ENCODE data around the gene TRIM2.

TRIM2 gene

DNA sequence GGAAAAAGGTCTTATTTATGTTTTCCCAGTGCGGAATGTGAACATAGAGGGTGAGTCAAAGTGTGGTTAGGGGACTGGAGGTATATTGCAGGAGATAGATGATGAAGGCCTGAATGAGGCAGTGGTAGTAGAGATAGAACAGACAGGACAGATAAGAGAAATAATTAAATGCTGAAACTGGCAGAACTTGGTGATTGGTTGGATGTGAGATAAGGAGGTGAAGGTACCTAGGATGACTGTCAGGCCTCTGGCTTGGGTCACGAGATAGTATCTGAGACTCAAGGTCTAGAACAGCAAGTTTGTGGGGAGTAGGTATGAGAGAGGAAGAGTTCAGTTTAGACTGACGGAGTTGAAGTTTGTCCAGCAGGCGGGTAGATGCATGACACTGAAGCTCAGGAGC is 143.8 kb downstream of the TRIM2 start:
- Histone ChIP-seq H4K20me1 (ENCODE audit: control insufficient read depth, insufficient read depth, low read depth, low read length) (no peaks in the 10 kb centered on the region), H3K27ac (ENCODE audit: low read depth, low read length) (peak overlapping the region; percentile 100), H3F3A (ENCODE audit: control insufficient read depth, insufficient read depth) (peaks cover 42% of the 10 kb centered on the region), H3K9me3 (ENCODE audit: control insufficient read depth, insufficient read depth, low read length) (no peaks in the 10 kb centered on the region), H3K4me2 (ENCODE audit: low read length) (peak overlapping the region; percentile 93), H3K27me3 (ENCODE audit: control insufficient read depth, low read length) (no peaks in the 10 kb centered on the region), H3K4me1 (ENCODE audit: control insufficient read depth, low read length) (peaks cover 84% of the 10 kb centered on the region), H3K36me3 (ENCODE audit: control insufficient read depth, low read length) (peaks cover 76% of the 10 kb centered on the region), H3K4me3 (ENCODE audit: low read length) (peak overlapping the region; percentile 74), H3K79me2 (ENCODE audit: control insufficient read depth, low read length) (peaks cover 83% of the 10 kb centered on the region), H3K9me2 (replicated peaks; ENCODE audit: control insufficient read depth, low read length) (no peaks in the 10 kb centered on the region)
- TF ChIP-seq, protein P1, sequence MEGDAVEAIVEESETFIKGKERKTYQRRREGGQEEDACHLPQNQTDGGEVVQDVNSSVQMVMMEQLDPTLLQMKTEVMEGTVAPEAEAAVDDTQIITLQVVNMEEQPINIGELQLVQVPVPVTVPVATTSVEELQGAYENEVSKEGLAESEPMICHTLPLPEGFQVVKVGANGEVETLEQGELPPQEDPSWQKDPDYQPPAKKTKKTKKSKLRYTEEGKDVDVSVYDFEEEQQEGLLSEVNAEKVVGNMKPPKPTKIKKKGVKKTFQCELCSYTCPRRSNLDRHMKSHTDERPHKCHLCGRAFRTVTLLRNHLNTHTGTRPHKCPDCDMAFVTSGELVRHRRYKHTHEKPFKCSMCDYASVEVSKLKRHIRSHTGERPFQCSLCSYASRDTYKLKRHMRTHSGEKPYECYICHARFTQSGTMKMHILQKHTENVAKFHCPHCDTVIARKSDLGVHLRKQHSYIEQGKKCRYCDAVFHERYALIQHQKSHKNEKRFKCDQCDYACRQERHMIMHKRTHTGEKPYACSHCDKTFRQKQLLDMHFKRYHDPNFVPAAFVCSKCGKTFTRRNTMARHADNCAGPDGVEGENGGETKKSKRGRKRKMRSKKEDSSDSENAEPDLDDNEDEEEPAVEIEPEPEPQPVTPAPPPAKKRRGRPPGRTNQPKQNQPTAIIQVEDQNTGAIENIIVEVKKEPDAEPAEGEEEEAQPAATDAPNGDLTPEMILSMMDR (IDR thresholded peaks at IDR 0.05; ENCODE audit: low read depth, low read length, poor library complexity, severe bottlenecking), result peak; percentile 26
- no peak for TF ChIP-seq EZH2phosphoT487 (IDR thresholded peaks at IDR 0.05; ENCODE audit: borderline replicate concordance, low read length)

GRCh38 chr4:153349206-153349805 is 145.1 kb downstream of the TRIM2 start:
- Histone ChIP-seq H3K9me3 (ENCODE audit: control insufficient read depth, insufficient read depth, low read length) (no peaks in the 10 kb centered on the region), H4K20me1 (ENCODE audit: control insufficient read depth, insufficient read depth, low read depth, low read length) (no peaks in the 10 kb centered on the region), H3K4me2 (ENCODE audit: low read length) (peak overlapping the region; percentile 93), H3F3A (ENCODE audit: control insufficient read depth, insufficient read depth) (peaks cover 37% of the 10 kb centered on the region), H3K4me3 (ENCODE audit: low read length) (peak overlapping the region; percentile 30), H3K79me2 (ENCODE audit: control insufficient read depth, low read length) (peaks cover 82% of the 10 kb centered on the region), H3K4me1 (ENCODE audit: control insufficient read depth, low read length) (peaks cover 80% of the 10 kb centered on the region), H3K27me3 (ENCODE audit: control insufficient read depth, low read length) (no peaks in the 10 kb centered on the region), H3K27ac (ENCODE audit: low read depth, low read length) (peak overlapping the region; percentile 100), H3K36me3 (ENCODE audit: control insufficient read depth, low read length) (peaks cover 86% of the 10 kb centered on the region), H3K9me2 (replicated peaks; ENCODE audit: control insufficient read depth, low read length) (no peaks in the 10 kb centered on the region)
- TF ChIP-seq, protein P1 (IDR thresholded peaks at IDR 0.05; ENCODE audit: low read depth, low read length, poor library complexity, severe bottlenecking), result no peak
- no peak for TF ChIP-seq EZH2phosphoT487 (IDR thresholded peaks at IDR 0.05; ENCODE audit: borderline replicate concordance, low read length)

GRCh38 chr4:153362184-153362583 is 157.9 kb downstream of the TRIM2 start:
- peaks cover 7% of the 10 kb centered on the region for H3K4me1 ChIP-seq (ENCODE audit: control insufficient read depth, low read length)
- H3K4me2 ChIP-seq (ENCODE audit: low read length), result no peak overlapping the region
- TF ChIP-seq EZH2phosphoT487 (IDR thresholded peaks at IDR 0.05; ENCODE audit: borderline replicate concordance, low read length), result no peak
- TF ChIP-seq, protein P1 (IDR thresholded peaks at IDR 0.05; ENCODE audit: low read depth, low read length, poor library complexity, severe bottlenecking), result no peak
- peaks cover 8% of the 10 kb centered on the region for H3F3A ChIP-seq (ENCODE audit: control insufficient read depth, insufficient read depth)
- no peaks in the 10 kb centered on the region for H4K20me1 ChIP-seq (ENCODE audit: control insufficient read depth, insufficient read depth, low read depth, low read length)
- H3K9me3 ChIP-seq (ENCODE audit: control insufficient read depth, insufficient read depth, low read length), result no peaks in the 10 kb centered on the region
- H3K36me3 ChIP-seq (ENCODE audit: control insufficient read depth, low read length), result peaks cover 96% of the 10 kb centered on the region
- no peak overlapping the region for H3K4me3 ChIP-seq (ENCODE audit: low read length)
- H3K9me2 ChIP-seq (replicated peaks; ENCODE audit: control insufficient read depth, low read length), result no peaks in the 10 kb centered on the region
- H3K27me3 ChIP-seq (ENCODE audit: control insufficient read depth, low read length), result no peaks in the 10 kb centered on the region
- H3K27ac ChIP-seq (ENCODE audit: low read depth, low read length), result no peak overlapping the region
- H3K79me2 ChIP-seq (ENCODE audit: control insufficient read depth, low read length), result peaks cover 7% of the 10 kb centered on the region

All from DOHH2 (cell line).